ENCODE data around the gene PDE5A.

DNA sequence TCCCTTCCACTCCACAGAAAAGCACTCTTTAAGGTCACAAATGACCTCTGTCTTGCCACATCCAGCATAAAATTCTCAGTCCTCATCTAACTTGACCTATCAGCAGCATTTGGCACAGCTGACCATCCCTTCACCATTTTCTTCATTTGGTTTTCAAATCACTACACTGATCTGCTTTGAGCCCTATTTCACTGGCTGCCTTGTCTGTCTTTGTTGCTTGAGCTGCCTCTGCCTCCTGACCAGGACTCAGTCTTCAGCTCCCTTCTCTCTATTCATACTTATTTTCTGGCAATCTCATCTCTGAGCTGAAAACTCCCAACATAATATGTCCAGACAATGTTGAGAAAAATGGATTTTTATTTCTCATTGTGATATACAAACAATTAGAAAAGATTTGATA, 27.7 kb upstream of the PDE5A start:
- no peak for TF ChIP-seq CTCF (IDR thresholded peaks at IDR 0.05)
- no peak for TF ChIP-seq POLR2AphosphoS5 (IDR thresholded peaks at IDR 0.05)
